Esophagus muscularis mucosa (tissue), 4 donors: ENCODE results near the gene MTG2. TPM values are rescaled to one million over a fixed set of nuclear protein-coding genes. Genes with fewer than 3 reads are reported as not detected.

Experiments used
- DNase-seq: peaks from one replicate; pipeline ENCODE4 v3.0.0-alpha.2; 2017; ENCODE audit errors: extremely low spot score
- H3K27ac ChIP-seq, 4 donors: fragments of 200-600 bp; sonication (generic); replicated peaks in 1 of 4; 1 replicate in 3 of 4; 2 replicates in 1 of 4; pipeline ENCODE4 v1.5.1; 2016 to 2019; ENCODE audit warnings: mild to moderate bottlenecking in 1 of 4
- H3K27me3 ChIP-seq, 4 donors: fragments of 200-600 bp; sonication (generic); one replicate each; pipeline versions ENCODE4 v1.5.1 to v1.6.0; 2016 to 2019
- H3K36me3 ChIP-seq, 4 donors: fragments of 200-600 bp; sonication (generic); one replicate each; pipeline ENCODE4 v1.5.1; 2016 to 2019
- H3K4me1 ChIP-seq, 4 donors: fragments of 200-600 bp; sonication (generic); one replicate each; pipeline ENCODE4 v1.5.1; 2016 to 2019
- H3K4me3 ChIP-seq, 4 donors: fragments of 200-600 bp; sonication (generic); 1 replicate in 2 of 4; 2 replicates in 2 of 4; pipeline ENCODE4 v1.5.1; 2016 to 2019; ENCODE audit warnings: mild to moderate bottlenecking in 4 of 4, moderate library complexity in 1 of 4
- H3K9me3 ChIP-seq, 4 donors: fragments of 200-600 bp; sonication (generic); 1 replicate in 3 of 4; 2 replicates in 1 of 4; pipeline ENCODE4 v1.5.1; 2016 to 2019
- EP300 ChIP-seq: sonication (generic); formaldehyde crosslinking; IDR thresholded peaks from one replicate; pipeline ENCODE4 v1.6.1; 2017; ENCODE audit warnings: antibody characterized with exemption
- POLR2A ChIP-seq: fragments of 450-650 bp; IDR thresholded peaks from one replicate; pipeline ENCODE4 v1.6.1; 2017; ENCODE audit warnings: antibody characterized with exemption, moderate library complexity, mild to moderate bottlenecking, low read depth
- POLR2AphosphoS5 ChIP-seq, 2 donors: sonication (generic); formaldehyde crosslinking; IDR thresholded peaks; one replicate each; pipeline ENCODE4 v1.6.1; 2017; ENCODE audit warnings: antibody characterized with exemption in 2 of 2
- WGBS: methylation state at CpG from one replicate; pipeline ENCODE4 v1.1.5; 2018; 5-methylcytosine and 5-hydroxymethylcytosine counted together
- intact Hi-C: fragments of 100-400 bp; cut with DNase I; formaldehyde crosslinking; loops from one replicate; pipeline ENCODE4 v1.15.1; 2023
- total RNA-seq, 4 donors: library from RNA; depleted of rRNA; stranded (reverse); fragments of >200 nt; gene quantifications; one replicate each; pipeline versions ENCODE4 v1.1.0 to v1.2.1, GENCODE V29; 2016
- TF ChIP-seq, protein P1 (sequence below), 3 experiments: fragments of 200-600 bp in 2 of 3; fragments of 450-650 bp in 1 of 3; sonication (generic) in 2 of 3; IDR thresholded peaks; one replicate each; pipeline ENCODE4 v1.5.1; 2017 to 2019; ENCODE audit warnings: antibody characterized with exemption in 3 of 3, mild to moderate bottlenecking in 2 of 3, moderate library complexity in 1 of 3

The MTG2 gene
- total RNA-seq, 4 donors from 2014 or later: 21.6 to 26.5 (median 26.0) TPM

GRCh38 chr20:62227977-62228958, 45.4 kb downstream of the MTG2 start:
- 66% methylated on average over 31 of the region's 37 CpGs for WGBS
- TF ChIP-seq POLR2A (no peak), POLR2AphosphoS5 (IDR thresholded peaks at IDR 0.05) (no peak), EP300 (no peak)
- TF ChIP-seq, protein P1, sequence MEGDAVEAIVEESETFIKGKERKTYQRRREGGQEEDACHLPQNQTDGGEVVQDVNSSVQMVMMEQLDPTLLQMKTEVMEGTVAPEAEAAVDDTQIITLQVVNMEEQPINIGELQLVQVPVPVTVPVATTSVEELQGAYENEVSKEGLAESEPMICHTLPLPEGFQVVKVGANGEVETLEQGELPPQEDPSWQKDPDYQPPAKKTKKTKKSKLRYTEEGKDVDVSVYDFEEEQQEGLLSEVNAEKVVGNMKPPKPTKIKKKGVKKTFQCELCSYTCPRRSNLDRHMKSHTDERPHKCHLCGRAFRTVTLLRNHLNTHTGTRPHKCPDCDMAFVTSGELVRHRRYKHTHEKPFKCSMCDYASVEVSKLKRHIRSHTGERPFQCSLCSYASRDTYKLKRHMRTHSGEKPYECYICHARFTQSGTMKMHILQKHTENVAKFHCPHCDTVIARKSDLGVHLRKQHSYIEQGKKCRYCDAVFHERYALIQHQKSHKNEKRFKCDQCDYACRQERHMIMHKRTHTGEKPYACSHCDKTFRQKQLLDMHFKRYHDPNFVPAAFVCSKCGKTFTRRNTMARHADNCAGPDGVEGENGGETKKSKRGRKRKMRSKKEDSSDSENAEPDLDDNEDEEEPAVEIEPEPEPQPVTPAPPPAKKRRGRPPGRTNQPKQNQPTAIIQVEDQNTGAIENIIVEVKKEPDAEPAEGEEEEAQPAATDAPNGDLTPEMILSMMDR (IDR thresholded peaks at IDR 0.05): no peak
- intact Hi-C loops: no loop called here
- Histone ChIP-seq H3K27me3 (peaks cover 0 to 91% (median 12%) of the 10 kb centered on the region in 4 donors), H3K4me3 (no peak overlapping the region), H3K9me3 (no peaks in the 10 kb centered on the region), H3K36me3 (no peaks in the 10 kb centered on the region), H3K27ac (no peak overlapping the region), H3K4me1 (no peaks in the 10 kb centered on the region)
- DNase-seq: no peak

DNA sequence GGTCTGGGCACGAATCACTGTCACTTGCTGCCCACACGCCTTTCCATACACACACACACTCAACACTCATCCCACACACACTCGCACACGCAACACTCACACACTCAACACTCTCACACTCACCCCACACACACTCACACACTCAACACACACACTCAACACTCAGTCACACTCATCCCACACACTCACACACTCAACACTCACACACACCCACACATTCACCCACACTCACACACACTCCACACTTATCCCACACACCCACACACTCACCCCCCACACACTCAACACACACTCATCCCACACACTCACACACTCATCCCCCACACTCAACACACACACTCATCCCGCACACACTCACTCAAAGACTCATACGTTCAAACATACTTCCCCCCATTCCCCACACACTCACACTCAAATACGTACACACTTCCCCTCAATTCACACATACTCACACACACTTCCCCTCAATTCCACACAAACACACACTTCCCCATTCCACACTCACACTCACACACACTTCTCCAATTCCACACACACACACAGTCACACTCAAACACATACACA, 46.2 kb downstream of the MTG2 start:
- H3K27ac ChIP-seq: no peak overlapping the region
- no peak for DNase-seq
- no peak overlapping the region for H3K4me3 ChIP-seq
- 80% methylated on average over 7 of the region's 7 CpGs for WGBS
- H3K4me1 ChIP-seq: peaks cover 0 to under 1% (median 0%) of the 10 kb centered on the region in 4 donors
- H3K36me3 ChIP-seq: no peaks in the 10 kb centered on the region
- intact Hi-C loops: no loop called here
- TF ChIP-seq POLR2A: no peak
- TF ChIP-seq POLR2AphosphoS5 (IDR thresholded peaks at IDR 0.05): no peak
- no peak for TF ChIP-seq EP300
- TF ChIP-seq, protein P1 (IDR thresholded peaks at IDR 0.05): no peak
- no peaks in the 10 kb centered on the region for H3K9me3 ChIP-seq
- peaks cover 0 to 90% (median 10%) of the 10 kb centered on the region in 4 donors for H3K27me3 ChIP-seq

- Histone ChIP-seq H3K9me3 (no peaks in the 10 kb centered on the region), H3K27me3 (peaks cover 0 to 88% (median 7%) of the 10 kb centered on the region in 4 donors), H3K36me3 (no peaks in the 10 kb centered on the region), H3K4me3 (no peak overlapping the region), H3K27ac (no peak overlapping the region), H3K4me1 (peaks cover 0 to 7% (median 0%) of the 10 kb centered on the region in 4 donors)
- 70% methylated on average over 4 of the region's 4 CpGs for whole genome bisulfite sequencing
- no peak for DNase-seq
- intact Hi-C loops: no loop called here
- TF ChIP-seq, protein P1 (IDR thresholded peaks at IDR 0.05): no peak
These were observed 46.8 kb downstream of the MTG2 start for GRCh38 chr20:62229667-62230066.

DNA sequence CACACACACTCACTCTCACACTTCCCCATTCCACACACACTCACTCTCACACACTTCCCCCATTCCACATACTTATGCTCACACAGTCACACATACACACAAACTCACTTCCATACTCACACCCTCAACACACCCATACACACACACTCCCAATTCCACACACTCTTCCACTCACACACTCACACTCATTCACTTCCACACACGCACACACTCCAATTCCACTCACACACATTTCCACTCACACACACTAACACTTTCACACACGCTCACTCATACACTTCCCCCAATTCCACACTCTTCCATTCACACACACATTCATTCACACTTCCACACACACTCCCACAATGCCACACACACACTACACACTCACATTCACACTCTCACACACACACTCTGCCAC, 47.4 kb downstream of the MTG2 start:
- intact Hi-C loops: no loop called here
- Histone ChIP-seq H3K4me3 (no peak overlapping the region), H3K27me3 (peaks cover 0 to 82% (median 7%) of the 10 kb centered on the region in 4 donors), H3K36me3 (no peaks in the 10 kb centered on the region), H3K27ac (no peak overlapping the region), H3K4me1 (peaks cover 0 to 8% (median 0%) of the 10 kb centered on the region in 4 donors), H3K9me3 (no peaks in the 10 kb centered on the region)
- TF ChIP-seq EP300 (no peak), POLR2A (no peak)
- 92% methylated on average over 2 of the region's 2 CpGs for WGBS
- no peak for DNase-seq

DNA sequence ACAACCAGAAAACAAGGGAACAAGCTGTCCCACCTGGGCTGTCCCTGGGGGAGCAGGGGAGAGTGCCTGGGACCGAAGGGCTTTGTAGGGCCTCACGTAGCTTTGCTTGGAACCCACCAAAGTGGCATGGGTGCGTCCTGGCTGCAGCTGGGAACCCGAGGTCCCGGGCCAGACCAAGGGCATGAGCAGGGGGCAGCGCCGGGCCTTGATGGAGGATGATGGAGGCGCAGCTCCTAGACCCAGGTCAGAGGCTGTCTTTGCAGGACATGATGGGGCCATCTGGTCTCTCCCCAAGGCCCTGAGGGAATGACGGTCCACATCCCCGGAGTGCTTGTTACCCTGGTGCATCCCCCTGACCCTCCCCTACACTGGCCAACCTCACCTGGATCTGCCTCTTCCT, 47.9 kb downstream of the MTG2 start:
- no peak for DNase-seq
- Histone ChIP-seq H3K4me3 (no peak overlapping the region), H3K36me3 (no peaks in the 10 kb centered on the region), H3K9me3 (no peaks in the 10 kb centered on the region), H3K27me3 (peaks cover 0 to 80% (median 7%) of the 10 kb centered on the region in 4 donors), H3K27ac (no peak overlapping the region), H3K4me1 (peaks cover 0 to 8% (median 0%) of the 10 kb centered on the region in 4 donors)
- TF ChIP-seq POLR2AphosphoS5 (IDR thresholded peaks at IDR 0.05) (no peak), EP300 (no peak), POLR2A (no peak)
- TF ChIP-seq, protein P1 (IDR thresholded peaks at IDR 0.05): no peak
- intact Hi-C loops: no loop called here
- WGBS: 86% methylated on average over 2 of the region's 10 CpGs
